D721Med (cell line): Measurements from ENCODE around the gene OR6B3.

ENCODE experiments used
- DNase-seq: peaks from one replicate; pipeline ENCODE4 v3.0.0; 2011; ENCODE audit warnings: low spot score; ENCODE audit not compliant: insufficient read length
- FAIRE-seq: peaks from 2 replicates; lab custom pipeline; 2011; peaks lifted over from hg19 to GRCh38; lab: Jason Lieb, UNC
- CTCF ChIP-seq: IDR thresholded peaks from 2 replicates; pipeline ENCODE4 v1.5.1; 2012; ENCODE audit warnings: mild to moderate bottlenecking, control low read depth; ENCODE audit not compliant: insufficient read depth; ENCODE audit errors: missing control alignments

OR6B3 gene

GRCh38 chr2:240077442-240077841, 24.1 kb upstream of the OR6B3 start:
- DNase-seq (no peak), FAIRE-seq (no peak)
- TF ChIP-seq CTCF = no peak

GRCh38 chr2:240074545-240074944, 21.2 kb upstream of the OR6B3 start:
- DNase-seq (no peak), FAIRE-seq (no peak)
- no peak for TF ChIP-seq CTCF

- FAIRE-seq (no peak), DNase-seq (no peak)
- TF ChIP-seq CTCF = no peak
Measured at GRCh38 chr2:240070907-240071306, 17.6 kb upstream of the OR6B3 start.

DNA sequence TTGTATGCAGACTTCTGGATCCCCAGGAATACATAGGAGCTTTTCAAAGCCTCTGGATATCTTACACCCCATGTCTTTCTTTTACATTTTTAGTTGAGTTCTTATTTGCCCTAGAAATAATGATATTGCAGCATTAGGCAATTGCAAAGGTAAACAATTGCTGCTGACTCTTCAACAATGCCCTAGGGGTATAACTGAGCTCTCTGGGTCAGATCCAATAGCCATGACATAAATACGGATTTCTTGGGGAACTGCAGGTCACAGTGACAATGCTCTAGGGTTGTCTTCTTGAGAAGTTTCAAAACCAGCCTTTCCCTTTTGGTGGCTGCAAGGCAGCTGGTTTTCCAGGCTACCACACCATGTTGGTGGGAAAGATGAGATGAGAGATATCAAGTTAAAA, 16.5 kb upstream of the OR6B3 start:
- no peak for FAIRE-seq
- DNase-seq = no peak
- no peak for TF ChIP-seq CTCF

- TF ChIP-seq CTCF = no peak
- DNase-seq (no peak), FAIRE-seq (no peak)
Measured at GRCh38 chr2:240068193-240068592, 14.9 kb upstream of the OR6B3 start.

- no peak for TF ChIP-seq CTCF
- no peak for DNase-seq
- no peak for FAIRE-seq
Measured at GRCh38 chr2:240066489-240066888, 13.2 kb upstream of the OR6B3 start.

- DNase-seq (no peak), FAIRE-seq (no peak)
- TF ChIP-seq CTCF = no peak
Measured at GRCh38 chr2:240064898-240065297, 11.6 kb upstream of the OR6B3 start.
